AG04450 (cell line): ENCODE results near the gene B3GAT2. TPM values are rescaled to one million over a fixed set of nuclear protein-coding genes. Genes with fewer than 3 reads are reported as not detected.

Source experiments
- CTCF ChIA-PET: fragments of 300-600, 350-600 bp; formaldehyde crosslinking; extraction: SDS; loops from one replicate; lab custom pipeline; 2022; ENCODE audit warnings: antibody characterized with exemption, inconsistent platforms; lab: Charles Lee
- POLR2A ChIA-PET: fragments of 350-600 bp; formaldehyde crosslinking; extraction: SDS; loops from one replicate; lab custom pipeline; 2021; ENCODE audit warnings: antibody characterized with exemption, inconsistent platforms; lab: Yijun Ruan, JAX
- DNase-seq: peaks from one replicate; pipeline ENCODE4 v3.0.0-alpha.2; 2011; ENCODE audit warnings: low read depth, low spot score
- H3K27ac ChIP-seq: one replicate; pipeline ENCODE4 v1.5.1; 2012; ENCODE audit warnings: low read depth, low read length, control low read depth
- H3K27me3 ChIP-seq: one replicate; pipeline ENCODE4 v1.6.0; 2012; ENCODE audit warnings: low read length; ENCODE audit not compliant: control insufficient read depth, insufficient read depth
- H3K4me3 ChIP-seq: 2 replicates; pipeline ENCODE4 v1.5.1; 2011; ENCODE audit warnings: mild to moderate bottlenecking, low read depth, low read length, control low read depth
- H3K9me3 ChIP-seq: 2 replicates; pipeline ENCODE4 v1.5.1; 2012; ENCODE audit warnings: low read length; ENCODE audit not compliant: control insufficient read depth, insufficient read depth
- CTCF ChIP-seq: IDR thresholded peaks from 2 replicates; pipeline ENCODE4 v1.5.1; 2011; ENCODE audit warnings: low read depth, low read length, control low read depth, inconsistent platforms
- polyA plus RNA-seq: library from polyadenylated mRNA; depleted of rRNA; stranded (reverse); fragments of >200 nt; gene quantifications from 2 replicates; pipeline ENCODE4 v1.2.3, GENCODE V29; 2011

Gene B3GAT2
- polyA plus RNA-seq, 1 experiment: 0.11 TPM

- CTCF ChIA-PET: interaction anchor here (1.2 to 2.0 kb wide), 3 partner anchors 24 to 173 kb away, joined by 4 to 7 read pairs (median 5); no protein-coding TSS in a partner anchor
- no peak for TF ChIP-seq CTCF
- DNase-seq: no peak
- H3K4me3 ChIP-seq: no peak overlapping the region
- H3K27me3 ChIP-seq: no peaks in the 10 kb centered on the region
- H3K27ac ChIP-seq: no peak overlapping the region
- H3K9me3 ChIP-seq: no peaks in the 10 kb centered on the region
- POLR2A ChIA-PET: no interaction called here
Observed at GRCh38 chr6:70860045-70860444, 96.8 kb downstream of the B3GAT2 start.

- TF ChIP-seq CTCF: no peak
- Histone ChIP-seq H3K4me3 (no peak overlapping the region), H3K9me3 (no peaks in the 10 kb centered on the region), H3K27ac (no peak overlapping the region), H3K27me3 (no peaks in the 10 kb centered on the region)
- CTCF ChIA-PET: interaction anchor here (0.6 to 2.6 kb wide), 5 partner anchors 27 to 549 kb away, joined by 3 to 17 read pairs (median 4); no protein-coding TSS in a partner anchor
- DNase-seq: no peak
- POLR2A ChIA-PET: interaction anchor here (0.7 kb wide), 1 partner anchor 469 kb away, joined by 5 read pairs; no protein-coding TSS in a partner anchor
Observed at GRCh38 chr6:70857387-70858077, 99.3 kb downstream of the B3GAT2 start.

- DNase-seq: no peak
- H3K9me3 ChIP-seq: no peaks in the 10 kb centered on the region
- ChIA-PET POLR2A (no interaction called here), CTCF (interaction anchor here (1.2 to 2.8 kb wide), 2 partner anchors 11 to 31 kb away, joined by 3 to 8 read pairs; no protein-coding TSS in a partner anchor)
- TF ChIP-seq CTCF: no peak
- H3K27me3 ChIP-seq: no peaks in the 10 kb centered on the region
- no peak overlapping the region for H3K27ac ChIP-seq
- H3K4me3 ChIP-seq: no peak overlapping the region
Observed at GRCh38 chr6:70852667-70853246, 104.1 kb downstream of the B3GAT2 start.

GRCh38 chr6:70849348-70850069 is 107.4 kb downstream of the B3GAT2 start:
- Histone ChIP-seq H3K27me3 (no peaks in the 10 kb centered on the region), H3K27ac (no peak overlapping the region), H3K9me3 (no peaks in the 10 kb centered on the region), H3K4me3 (no peak overlapping the region)
- no peak for TF ChIP-seq CTCF
- peak; percentile 38 for DNase-seq
- ChIA-PET CTCF (no interaction called here), POLR2A (no interaction called here)
